Stimulated activated CD4-positive, alpha-beta T cell treated with anti-CD3 and anti-CD28 coated beads, Interleukin-12 subunit alpha, Interleukin-12 subunit beta, amount 100 ng/mL, for 24 hours (primary cell): ENCODE measurements around the gene KCNB1.

Experiments
- DNase-seq, 2 experiments: peaks; one replicate each; pipeline ENCODE4 v3.0.0-alpha.2; 2020; ENCODE audit warnings: low read depth in 2 of 2

The KCNB1 gene

DNA sequence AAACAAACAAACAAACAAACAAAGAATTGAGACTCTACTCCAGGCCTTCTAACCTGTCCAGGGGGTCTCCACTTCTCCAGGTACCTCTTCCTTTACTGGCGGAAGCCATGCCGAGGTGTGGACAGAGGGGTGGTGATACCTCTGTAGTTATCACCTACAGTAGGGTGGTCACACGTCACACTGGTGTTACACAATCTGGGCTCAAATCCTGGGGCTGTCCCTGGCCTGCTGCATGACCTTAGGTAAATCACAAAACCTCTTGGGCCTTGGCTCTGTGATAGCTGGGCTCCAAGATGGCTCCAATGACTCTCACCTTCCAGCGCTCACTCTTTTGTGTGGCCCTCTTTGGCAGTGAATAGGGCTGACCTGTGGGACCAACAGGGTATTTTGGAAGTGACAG is 127.8 kb downstream of the KCNB1 start:
- no peak for DNase-seq

DNA sequence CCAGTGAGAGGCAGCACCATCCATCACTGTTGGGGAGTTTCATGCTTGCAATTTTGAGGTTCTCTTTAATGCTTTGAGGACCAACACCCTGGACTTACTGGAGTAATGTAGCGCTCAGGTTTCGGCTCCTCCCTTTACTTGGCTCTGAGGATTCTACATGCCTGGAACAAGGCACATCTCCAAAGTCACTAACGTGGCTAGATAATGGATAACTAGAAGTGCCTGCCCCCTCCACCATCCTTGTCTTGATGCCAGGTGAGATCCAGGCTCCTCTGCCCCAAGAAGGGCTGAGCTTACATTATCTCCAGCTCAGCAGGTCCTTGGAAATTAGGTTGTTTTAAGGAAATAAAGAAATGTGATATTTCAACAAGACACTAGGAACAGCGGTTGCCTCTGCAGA is 129.1 kb downstream of the KCNB1 start:
- no peak for DNase-seq

DNA sequence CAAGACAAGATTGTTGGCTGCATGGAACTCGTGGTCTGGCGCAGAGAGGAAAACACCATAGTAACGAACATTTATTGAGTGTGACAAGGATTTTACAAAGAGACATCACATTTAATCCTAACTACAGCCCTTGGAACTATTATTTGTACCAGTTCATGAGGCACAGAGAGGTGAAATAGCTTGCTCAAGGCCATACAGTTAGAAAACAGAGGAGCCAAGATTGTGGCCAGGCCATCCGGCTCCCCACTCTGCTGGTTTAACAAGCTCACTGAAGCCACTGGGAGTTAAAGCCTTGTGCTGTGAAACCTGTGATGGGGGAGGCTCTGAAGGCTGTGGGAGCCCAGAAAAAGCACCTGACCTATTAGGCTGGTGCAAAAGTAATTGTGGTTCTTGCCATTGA is 129.7 kb downstream of the KCNB1 start:
- DNase-seq = no peak

DNA sequence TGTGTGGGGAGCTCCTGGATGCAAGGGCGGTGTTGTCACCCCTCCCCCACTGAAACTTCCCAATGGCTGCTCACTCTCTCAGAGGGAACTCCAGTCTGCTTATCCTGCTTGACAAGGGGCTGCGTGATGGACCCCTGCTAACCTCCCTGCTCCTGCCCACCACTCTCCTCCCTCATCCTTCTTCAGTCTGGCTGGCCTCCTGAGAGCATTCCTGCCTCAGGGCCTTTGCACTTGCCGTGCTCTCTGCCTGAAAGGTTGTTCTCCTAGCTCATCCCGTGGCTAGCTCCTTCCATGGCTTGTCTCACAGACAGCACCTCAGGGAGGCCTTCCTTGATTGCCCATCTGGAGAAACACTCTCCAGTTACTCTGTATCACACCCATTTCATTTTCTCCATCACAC is 130.7 kb downstream of the KCNB1 start:
- DNase-seq = no peak

DNA sequence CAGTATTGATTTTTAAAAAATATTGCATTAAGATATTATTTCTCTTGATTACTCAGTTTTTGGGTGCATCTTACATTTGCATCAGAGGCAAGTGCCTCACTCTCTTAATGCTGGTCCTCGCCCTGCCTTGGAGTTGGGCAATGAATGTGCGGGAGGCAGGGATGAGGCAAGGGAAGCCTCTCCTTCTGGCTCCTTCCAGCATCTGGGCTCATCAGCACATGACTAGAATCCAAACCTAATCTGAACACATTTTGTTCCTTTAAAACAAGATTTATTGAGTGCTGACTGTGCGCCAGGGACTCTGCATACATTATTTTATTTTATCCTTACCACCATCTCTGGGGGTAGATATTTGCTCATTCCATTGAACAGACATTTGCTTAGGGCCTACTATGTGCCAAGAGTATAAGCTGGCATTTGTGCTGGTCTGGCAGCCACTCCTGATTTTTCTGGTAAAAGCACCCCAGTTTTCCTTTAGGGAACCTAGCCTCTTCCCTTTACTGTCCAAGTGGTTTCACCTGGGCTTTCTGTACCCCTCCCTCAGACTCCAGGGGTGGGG is 132.7 kb downstream of the KCNB1 start:
- no peak for DNase-seq

DNA sequence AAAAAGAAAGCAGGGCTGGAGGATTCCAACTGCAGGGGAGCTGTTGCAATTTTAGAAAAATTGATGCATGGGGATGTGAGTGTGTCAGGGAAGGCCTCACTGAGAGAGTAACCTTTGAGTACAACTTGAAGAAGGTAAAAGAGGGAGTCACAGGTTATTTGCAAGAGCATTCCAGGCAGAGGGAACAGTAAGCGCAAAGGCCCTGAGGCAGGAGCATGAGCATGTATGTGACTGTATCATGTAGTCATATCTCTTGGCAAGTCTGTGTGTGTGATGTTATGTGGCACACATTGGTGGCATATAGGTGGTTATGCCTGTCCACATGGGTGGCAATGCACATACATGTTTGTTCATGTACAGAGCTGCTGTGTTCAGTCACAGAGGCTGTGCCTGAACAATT is 133.4 kb downstream of the KCNB1 start:
- no peak for DNase-seq

DNA sequence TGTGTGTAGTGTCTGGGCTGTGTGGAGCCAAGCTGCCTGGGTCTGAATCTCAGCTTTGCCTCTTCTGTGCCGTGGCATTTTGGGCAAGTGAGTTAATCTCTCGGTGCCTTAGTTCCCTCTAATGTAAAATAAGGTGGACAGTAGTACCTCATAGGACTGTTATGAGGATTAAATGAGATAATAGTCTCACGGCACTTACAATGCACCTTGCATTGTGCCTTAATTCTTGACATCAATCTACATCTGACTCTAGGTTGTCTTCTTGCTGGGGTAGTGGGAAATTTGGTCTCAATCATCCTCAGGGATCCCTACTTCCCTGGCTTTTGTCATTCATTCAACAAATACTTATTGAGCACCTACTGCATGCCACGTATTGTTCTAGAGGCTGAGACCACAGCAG is 133.9 kb downstream of the KCNB1 start:
- no peak for DNase-seq

DNA sequence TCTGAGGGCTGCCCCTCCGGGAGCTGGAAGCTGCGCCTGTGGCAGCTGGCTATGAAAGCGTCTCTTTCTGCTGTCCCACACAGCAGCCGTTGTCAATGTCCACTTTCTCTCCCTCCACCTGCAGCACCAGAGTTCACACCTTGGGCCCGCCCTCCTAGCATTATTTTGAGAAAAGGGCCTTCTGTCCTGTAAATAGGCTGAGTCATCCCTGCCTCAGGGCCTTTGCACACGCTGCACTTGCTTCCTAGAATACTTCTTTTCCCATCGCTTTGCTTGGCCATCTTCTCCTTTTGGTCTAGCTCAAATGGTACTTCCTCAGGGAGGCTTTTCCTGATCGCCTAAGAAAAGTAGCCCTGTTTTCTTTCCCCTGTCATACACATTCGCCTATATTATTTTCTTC is 135.3 kb downstream of the KCNB1 start:
- DNase-seq = no peak

DNA sequence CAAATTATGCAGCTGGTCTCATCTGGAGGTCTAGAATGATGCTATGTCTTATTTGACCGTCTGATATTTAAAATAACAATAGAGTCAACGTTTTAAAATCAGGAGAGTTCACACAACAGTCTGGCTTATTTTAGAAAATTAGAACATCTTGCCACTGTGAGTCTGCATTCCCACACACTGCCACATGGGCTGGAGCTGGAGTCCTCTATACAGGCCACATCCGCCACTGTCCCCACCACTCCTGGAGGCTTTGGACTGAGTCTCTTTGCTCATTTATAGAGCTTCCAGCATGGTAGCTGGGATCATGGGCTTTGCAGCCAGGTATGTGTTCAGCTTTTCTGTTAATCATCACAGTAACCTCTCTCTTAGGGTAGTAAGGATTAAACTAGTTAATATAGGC is 135.8 kb downstream of the KCNB1 start:
- no peak for DNase-seq

DNA sequence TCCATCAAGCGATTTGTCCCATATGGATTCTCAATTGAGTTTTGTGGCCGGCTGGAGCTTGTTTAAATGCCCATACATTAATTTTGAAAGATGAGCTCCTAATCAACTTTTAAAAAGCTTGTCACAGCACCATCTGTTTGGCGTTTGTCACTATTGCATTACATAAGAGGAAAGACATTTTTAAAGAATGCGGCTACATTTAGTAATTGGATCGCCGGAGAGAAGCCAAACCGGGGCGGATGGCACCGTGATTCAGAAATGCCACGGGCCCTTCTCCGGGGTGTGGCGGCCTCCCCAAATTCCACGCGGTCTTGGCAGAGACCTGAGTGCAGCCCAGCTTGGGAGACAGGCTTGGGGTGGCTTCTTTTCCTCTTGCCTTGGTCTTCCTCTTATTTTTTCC is 136.9 kb downstream of the KCNB1 start:
- DNase-seq = no peak

DNA sequence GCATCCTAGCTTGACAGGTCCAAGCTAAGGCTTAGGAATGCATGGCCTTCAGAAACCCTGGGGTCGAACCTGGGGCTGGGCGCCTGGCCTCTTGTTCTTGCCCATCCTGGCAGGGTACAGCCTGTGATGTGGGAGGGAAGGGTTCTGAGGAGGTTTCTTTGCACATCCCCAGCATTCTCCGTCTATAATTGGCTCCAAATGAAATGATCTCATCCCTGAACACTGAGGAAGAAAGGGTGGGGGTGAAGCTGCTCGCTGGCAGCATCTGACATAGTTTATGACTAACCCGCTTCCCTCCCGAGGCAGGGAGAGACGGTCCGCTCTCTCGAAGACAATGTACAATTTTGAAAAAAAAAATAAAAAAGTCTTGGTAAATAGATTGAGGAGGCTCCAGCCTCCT is 137.5 kb downstream of the KCNB1 start:
- no peak for DNase-seq

DNA sequence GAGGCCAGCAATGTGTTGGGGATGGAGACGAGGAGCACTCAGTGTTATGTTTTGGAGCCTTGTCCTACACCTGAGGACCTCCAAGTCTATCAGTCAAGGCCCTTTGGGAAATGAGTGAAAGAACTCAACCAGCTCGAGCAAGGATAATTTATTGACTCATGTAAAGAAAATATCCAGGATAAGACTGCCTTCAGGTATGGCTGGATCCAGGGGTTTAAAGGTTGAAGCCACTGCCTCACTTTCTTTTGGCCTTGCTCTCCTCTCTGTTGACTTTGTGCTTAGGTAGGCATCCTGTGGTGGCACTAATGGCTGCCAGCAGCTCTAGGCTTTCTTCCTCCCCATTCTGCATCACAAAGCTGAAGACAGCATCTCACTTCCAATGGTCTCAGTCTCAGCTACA is 138.3 kb downstream of the KCNB1 start:
- no peak for DNase-seq

DNA sequence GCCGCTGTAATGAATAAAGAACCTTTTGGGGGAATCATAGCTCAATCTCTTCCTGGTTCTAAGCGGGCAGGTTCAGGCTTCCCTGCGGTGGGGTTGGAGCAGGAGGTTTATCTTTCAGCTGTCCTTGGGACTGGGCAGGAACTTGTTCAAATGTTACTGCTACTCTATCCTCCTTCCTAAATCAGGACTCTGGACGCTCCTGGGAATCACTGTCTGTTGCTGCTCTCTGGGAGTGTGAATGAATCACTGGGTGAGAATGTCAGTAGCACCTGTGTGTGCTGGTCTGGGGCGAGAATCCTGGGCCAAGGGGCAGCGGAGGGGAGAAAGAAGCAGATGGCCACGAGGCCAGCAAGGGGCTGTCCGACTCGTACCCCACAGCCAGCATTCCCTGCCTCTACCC is 139.2 kb downstream of the KCNB1 start:
- no peak for DNase-seq

DNA sequence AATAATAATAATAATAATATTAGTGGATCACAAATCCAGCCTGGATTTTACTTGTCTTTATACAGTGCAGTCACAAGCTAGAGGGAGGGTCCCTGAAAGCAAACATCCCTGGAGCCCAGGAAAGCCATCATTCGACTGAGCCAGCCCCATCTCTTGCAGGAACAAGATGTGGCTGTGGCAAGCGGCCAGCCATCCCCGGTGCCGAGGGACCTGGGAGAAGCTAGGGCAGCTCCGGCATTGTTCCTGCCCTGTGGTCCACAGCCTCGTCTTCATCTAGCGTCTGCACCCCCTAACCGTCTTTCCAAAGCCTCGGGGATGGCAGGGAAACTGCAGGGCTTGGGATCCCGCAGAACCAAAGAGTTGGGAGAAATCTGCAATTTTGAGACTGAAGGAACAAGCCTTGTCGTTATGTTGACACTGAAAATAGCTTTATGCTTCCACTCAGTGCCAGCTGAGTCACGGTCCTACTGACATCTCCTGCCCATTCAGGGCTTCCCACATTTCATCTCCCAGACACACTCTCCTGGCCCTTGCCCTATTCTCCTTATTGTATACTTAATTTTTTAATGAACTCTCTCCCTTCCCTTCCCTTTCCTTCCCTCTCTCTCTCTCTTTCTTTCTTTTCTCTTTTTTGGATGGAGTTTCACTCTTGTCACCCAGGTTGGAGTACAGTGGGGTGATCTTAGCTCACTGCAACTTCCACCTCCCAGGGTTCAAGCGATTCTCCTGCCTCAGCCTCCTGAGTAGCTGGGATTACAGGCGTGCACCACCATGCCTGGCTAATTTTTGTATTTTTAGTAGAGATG is 142.1 kb downstream of the KCNB1 start:
- DNase-seq = no peak

DNA sequence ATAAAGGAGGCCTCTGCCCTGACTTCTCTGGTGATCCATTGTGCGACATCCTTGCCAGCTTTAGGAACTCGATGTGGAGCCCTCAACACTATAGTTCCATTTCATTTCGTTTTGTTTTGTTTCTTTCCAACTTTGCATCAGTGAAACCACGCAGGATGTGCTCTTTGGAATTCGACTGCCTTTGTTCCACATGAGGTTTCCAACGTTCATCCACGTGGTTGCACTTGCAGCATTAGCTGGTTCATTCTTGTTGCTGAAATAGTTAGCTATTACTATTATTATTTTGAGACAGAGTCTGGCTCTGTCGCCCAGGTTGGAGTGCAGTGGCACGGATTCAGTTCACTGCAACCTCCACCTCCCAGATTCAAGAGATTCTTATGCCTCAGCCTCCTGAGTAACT is 143.3 kb downstream of the KCNB1 start:
- no peak for DNase-seq

DNA sequence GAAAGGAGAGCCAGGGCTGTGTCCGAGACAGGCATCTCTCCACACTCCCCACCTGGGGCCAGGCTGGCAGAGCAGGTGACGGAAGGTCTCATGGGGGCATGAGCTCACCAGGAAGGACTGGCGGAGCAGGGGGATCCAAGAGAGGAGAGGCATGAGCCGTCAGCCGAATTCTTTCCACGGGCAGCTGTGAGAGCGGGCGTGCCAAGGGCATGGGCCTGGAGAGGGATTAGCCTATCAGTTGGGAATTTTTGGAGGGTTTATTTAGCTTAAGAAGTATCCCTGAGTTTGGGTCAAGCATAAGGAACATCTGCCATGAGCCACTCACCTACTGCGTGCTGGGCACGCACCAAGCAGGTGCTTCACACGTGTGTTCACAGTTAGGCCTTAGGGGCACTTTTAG is 144.4 kb downstream of the KCNB1 start:
- no peak for DNase-seq

DNA sequence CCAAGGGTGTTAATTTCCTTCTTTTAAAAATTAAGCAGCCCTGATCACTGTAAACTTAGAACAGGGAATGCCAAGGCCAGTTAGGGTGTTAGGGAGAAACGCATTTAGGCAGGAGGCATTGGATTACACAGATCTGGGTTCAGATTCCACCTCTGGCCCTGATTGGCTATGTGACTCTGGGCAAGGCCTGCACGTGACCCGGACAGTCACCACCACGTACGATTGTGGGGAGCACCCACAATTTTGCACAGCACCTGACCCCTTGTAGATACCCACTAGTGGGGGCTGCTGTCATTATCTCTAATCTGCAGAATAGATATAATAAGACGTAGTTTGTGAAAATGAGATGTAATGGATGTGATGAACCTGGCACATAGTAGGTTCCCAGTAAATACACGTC is 145.1 kb downstream of the KCNB1 start:
- no peak for DNase-seq

DNA sequence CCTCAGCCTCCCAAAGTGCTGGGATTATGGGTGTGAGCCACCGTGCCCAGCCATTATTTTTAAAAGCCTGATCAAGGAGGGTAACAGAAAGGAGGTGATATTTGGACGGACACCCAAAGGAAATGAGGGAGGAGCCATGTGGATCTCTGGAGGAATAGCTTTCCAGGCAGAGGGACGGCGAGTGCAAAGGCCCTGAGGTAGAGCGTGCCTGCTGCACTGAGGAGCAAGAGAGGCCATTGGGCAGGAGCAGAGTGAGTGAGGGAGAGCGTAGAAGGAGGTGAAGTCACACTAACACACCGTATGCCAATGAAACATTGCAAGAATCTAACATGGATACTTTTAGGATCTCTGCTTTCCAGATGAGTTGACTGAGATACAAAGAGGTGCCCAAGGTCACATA is 145.7 kb downstream of the KCNB1 start:
- no peak for DNase-seq

DNA sequence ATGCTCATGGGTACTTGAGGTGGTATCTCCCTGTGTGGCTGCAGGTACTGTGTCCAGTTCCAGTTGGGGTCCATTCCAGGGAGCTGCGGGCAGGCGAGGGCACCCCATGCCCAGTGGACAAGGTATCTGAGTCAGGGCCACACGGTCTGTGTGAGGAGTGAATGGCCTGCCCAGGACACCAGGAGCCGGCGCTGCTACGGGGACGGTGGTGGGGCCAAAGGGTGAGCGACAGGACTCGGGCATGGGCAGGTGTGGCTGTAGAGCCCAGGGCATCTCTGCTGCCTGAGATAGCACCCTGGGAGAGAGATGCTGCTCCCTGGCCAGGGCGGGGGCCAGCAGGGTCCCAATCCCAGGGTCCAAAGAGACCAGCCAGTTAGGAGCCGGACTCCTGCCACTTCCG is 147.0 kb downstream of the KCNB1 start:
- DNase-seq = no peak

DNA sequence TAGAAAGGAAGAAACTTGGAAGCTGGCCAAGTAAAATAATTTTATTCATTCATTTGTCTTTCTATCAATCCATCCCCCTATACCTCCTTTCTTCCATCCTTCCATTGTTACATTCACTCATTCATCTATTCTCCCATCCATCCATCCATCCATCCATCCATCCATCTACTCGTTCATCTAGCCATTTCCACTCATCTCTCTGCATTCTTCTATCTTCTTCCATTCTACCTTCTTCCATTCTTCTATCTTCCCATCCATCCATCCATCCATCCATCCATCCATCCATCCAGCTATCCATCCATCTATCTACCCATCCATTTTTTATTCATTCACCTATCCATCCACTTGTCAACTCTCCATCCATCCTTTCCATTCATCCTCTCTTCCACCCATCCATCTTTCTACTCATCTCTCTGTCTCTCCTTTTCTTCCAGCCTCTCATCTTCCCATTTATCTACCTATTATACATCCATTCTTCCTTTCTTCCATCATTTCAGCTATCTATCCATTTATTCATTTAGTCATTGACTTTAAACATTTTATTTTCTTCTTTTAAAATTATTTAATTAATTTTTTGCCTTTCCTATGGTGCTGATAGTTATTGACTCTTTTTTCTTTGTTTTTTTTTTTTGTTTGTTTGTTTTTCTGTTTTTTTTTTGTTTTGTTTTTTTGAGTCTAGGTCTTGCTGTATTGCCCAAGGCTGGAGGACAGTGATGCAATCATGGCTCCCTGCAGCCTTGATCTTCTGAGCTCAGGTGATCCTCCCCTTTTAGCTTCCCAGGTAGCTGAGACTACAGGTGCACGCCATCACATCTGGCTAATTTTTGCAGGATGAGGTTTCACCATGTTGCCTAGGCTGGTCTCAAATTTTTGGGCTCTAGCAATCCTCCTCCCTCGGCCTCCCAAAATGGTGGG is 151.5 kb downstream of the KCNB1 start:
- DNase-seq = no peak

DNA sequence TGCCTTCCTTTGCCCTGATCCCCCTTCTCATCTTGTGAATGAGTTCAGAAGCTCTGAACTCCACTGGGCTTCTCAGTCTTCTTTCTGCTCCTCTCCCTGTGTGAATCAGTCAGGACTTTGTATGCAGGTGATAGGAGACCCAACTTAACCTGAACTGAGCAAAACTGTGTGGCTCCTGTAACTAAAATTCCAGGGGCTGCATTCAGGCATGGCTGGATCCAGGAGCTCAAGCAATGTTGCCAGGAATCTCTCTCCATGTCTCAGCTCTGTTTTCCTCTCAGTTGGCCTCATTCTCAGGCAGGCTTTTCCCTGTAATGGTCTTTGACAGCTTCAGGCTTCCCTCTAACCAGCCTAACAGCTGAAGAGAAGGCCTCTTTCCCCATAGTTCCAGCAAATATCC is 153.7 kb downstream of the KCNB1 start:
- no peak for DNase-seq

DNA sequence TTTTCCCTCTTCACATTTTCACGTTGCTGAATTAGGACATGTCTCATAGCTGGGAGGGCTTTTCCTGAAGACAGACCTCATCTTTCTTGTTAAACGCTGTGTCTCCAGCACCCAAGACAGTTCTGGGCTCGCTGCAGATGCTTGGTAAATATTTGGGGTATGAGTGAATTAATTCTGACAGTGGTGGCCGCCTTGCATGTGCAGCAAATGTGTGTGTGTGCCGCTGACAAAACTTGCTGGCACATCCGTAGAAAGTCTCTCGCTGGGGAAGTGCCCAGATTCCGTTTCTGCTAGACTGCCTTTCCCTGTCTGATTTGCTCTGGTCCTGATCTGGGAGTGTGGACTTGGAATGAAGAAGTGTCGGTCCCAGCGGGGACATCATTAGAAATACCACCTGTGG is 156.4 kb downstream of the KCNB1 start:
- no peak for DNase-seq

DNA sequence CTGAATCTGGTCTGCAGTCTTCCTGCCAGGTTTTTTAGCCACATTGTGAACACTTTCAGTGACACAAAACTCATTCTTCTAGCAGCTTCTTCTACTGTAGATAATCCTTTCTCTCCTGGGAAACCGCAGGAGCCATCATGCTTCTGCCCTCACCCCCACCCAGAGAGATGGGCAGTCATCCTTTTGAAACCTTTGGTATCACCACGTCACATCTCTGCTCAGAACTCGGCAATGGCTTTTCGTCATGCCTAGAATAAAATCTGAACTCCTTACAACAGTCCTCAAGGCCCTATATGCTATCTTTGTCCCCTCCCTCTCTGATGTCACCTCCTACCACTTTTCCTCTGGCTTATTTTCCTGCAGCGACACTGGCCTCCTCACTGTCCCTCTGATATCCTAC is 158.2 kb downstream of the KCNB1 start:
- DNase-seq = no peak
